H1 (cell line): ENCODE measurements around the gene PXDN. TPM values are rescaled to one million over a fixed set of nuclear protein-coding genes. Genes with fewer than 3 reads are reported as not detected.

ENCODE experiments used
- CTCF ChIA-PET: fragments of 300-600 bp; sonication (Branson Sonifier 250); formaldehyde crosslinking; loops from one replicate; lab custom pipeline; 2021; ENCODE audit not compliant: partially characterized antibody; lab: Charles Lee
- POLR2A ChIA-PET: fragments of 300-600 bp; sonication (Branson Sonifier 250); formaldehyde crosslinking; loops from one replicate; lab custom pipeline; 2021; ENCODE audit warnings: inconsistent platforms; ENCODE audit not compliant: partially characterized antibody; lab: Charles Lee
- DNase-seq, 2 experiments: peaks; one replicate each; pipeline versions ENCODE4 v3.0.0 to v3.0.0-alpha.2; 2010 to 2022; ENCODE audit warnings: low spot score in 2 of 2, low read depth in 1 of 2, mixed read lengths in 1 of 2
- FAIRE-seq: peaks from 2 replicates; lab custom pipeline; 2011; peaks lifted over from hg19 to GRCh38; lab: Jason Lieb, UNC
- H2AFZ ChIP-seq: 2 replicates; pipeline ENCODE4 v1.8.1; 2012; ENCODE audit warnings: low read length, inconsistent platforms
- H2AK5ac ChIP-seq: 2 replicates; pipeline ENCODE4 v1.6.1; 2013; ENCODE audit warnings: low read depth, low read length
- H2BK120ac ChIP-seq: replicated peaks from 2 replicates; pipeline ENCODE3; 2013; ENCODE audit warnings: low read depth, low read length, inconsistent platforms
- H2BK12ac ChIP-seq: 2 replicates; pipeline ENCODE4 v1.6.1; 2013; ENCODE audit warnings: low read depth, low read length
- H2BK15ac ChIP-seq: 2 replicates; pipeline ENCODE4 v1.6.1; 2013; ENCODE audit warnings: low read length
- H2BK20ac ChIP-seq: 2 replicates; pipeline ENCODE4 v1.6.1; 2013; ENCODE audit warnings: low read length
- H2BK5ac ChIP-seq: 2 replicates; pipeline ENCODE4 v1.6.1; 2013; ENCODE audit warnings: low read depth, low read length
- H3K14ac ChIP-seq: 2 replicates; pipeline ENCODE4 v1.6.1; 2013; ENCODE audit warnings: inconsistent platforms; ENCODE audit not compliant: insufficient read length
- H3K18ac ChIP-seq: 2 replicates; pipeline ENCODE4 v1.6.1; 2013; ENCODE audit warnings: low read length; ENCODE audit errors: extremely low read depth
- H3K23ac ChIP-seq: 2 replicates; pipeline ENCODE4 v1.6.1; 2013; ENCODE audit warnings: inconsistent platforms; ENCODE audit not compliant: insufficient read length
- H3K23me2 ChIP-seq: 2 replicates; pipeline ENCODE4 v1.6.1; 2013; ENCODE audit warnings: low read depth, low read length
- H3K27ac ChIP-seq: 2 replicates; pipeline ENCODE4 v1.6.1; 2011; ENCODE audit warnings: low read depth, low read length, inconsistent platforms
- H3K27me3 ChIP-seq, 4 experiments: replicated peaks in 1 of 4; 1 replicate in 1 of 4; 2 replicates in 3 of 4; pipeline versions ENCODE4 v1.6.1 to v1.8.1; 2011 to 2013; ENCODE audit warnings: low read length in 3 of 4, mild to moderate bottlenecking in 3 of 4, inconsistent platforms in 2 of 4, mixed read lengths in 2 of 4, moderate library complexity in 1 of 4; ENCODE audit not compliant: control insufficient read depth in 3 of 4, insufficient read depth in 3 of 4; ENCODE audit errors: extremely low read depth in 1 of 4
- H3K36me3 ChIP-seq, 4 experiments: 2 replicates each; pipeline versions ENCODE4 v1.6.1 to v1.8.1; 2011 to 2013; ENCODE audit warnings: mild to moderate bottlenecking in 4 of 4, low read length in 3 of 4, moderate library complexity in 2 of 4, control low read depth in 1 of 4, inconsistent platforms in 1 of 4; ENCODE audit not compliant: insufficient read depth in 4 of 4, control insufficient read depth in 2 of 4
- H3K4ac ChIP-seq: replicated peaks from 2 replicates; pipeline ENCODE3; 2013; ENCODE audit warnings: low read length, low read depth, mixed read lengths, inconsistent platforms; ENCODE audit not compliant: insufficient read length
- H3K4me1 ChIP-seq, 4 experiments: replicated peaks in 1 of 4; 1 replicate in 1 of 4; 2 replicates in 3 of 4; pipeline versions ENCODE4 v1.6.1 to v1.8.1; 2011 to 2013; ENCODE audit warnings: low read length in 3 of 4, inconsistent platforms in 2 of 4, mixed read lengths in 1 of 4; ENCODE audit not compliant: insufficient read depth in 4 of 4, control insufficient read depth in 3 of 4
- H3K4me2 ChIP-seq, 2 experiments: 2 replicates each; pipeline versions ENCODE4 v1.6.1 to v1.8.1; 2011 to 2013; ENCODE audit warnings: low read depth in 2 of 2, low read length in 2 of 2, control low read depth in 1 of 2, inconsistent platforms in 1 of 2, mild to moderate bottlenecking in 1 of 2; ENCODE audit not compliant: insufficient read depth in 1 of 2
- H3K4me3 ChIP-seq, 4 experiments: fragments of 200-600, 300-600 bp in 1 of 4; sonication (generic), shearing (Covaris generic), sonication (Bioruptor Twin) in 1 of 4; 2 replicates each; pipeline versions ENCODE4 v1.5.1 to v1.8.1; 2011 to 2016; ENCODE audit warnings: low read length in 4 of 4, low read depth in 3 of 4, control low read depth in 2 of 4, inconsistent platforms in 2 of 4, mild to moderate bottlenecking in 2 of 4, mixed read lengths in 1 of 4, moderate library complexity in 1 of 4; ENCODE audit not compliant: insufficient read depth in 2 of 4; ENCODE audit errors: extremely low read depth in 1 of 4
- H3K56ac ChIP-seq: replicated peaks from 2 replicates; pipeline ENCODE3; 2013; ENCODE audit warnings: low read depth, mild to moderate bottlenecking, mixed read lengths, low read length, inconsistent platforms; ENCODE audit not compliant: insufficient read length
- H3K79me1 ChIP-seq: 2 replicates; pipeline ENCODE4 v1.6.1; 2013; ENCODE audit warnings: low read depth, low read length, control low read depth
- H3K79me2 ChIP-seq, 2 experiments: 2 replicates each; pipeline versions ENCODE4 v1.6.1 to v1.8.1; 2012 to 2013; ENCODE audit warnings: low read length in 2 of 2, mild to moderate bottlenecking in 2 of 2, inconsistent platforms in 1 of 2; ENCODE audit not compliant: insufficient read depth in 2 of 2, control insufficient read depth in 1 of 2
- H3K9ac ChIP-seq, 4 experiments: replicated peaks in 1 of 4; 1 replicate in 1 of 4; 2 replicates in 3 of 4; pipeline versions ENCODE4 v1.6.1 to v1.8.1; 2011 to 2013; ENCODE audit warnings: low read depth in 3 of 4, low read length in 3 of 4, control low read depth in 2 of 4, mild to moderate bottlenecking in 2 of 4, moderate library complexity in 2 of 4, inconsistent platforms in 1 of 4; ENCODE audit errors: extremely low read depth in 1 of 4
- H3K9me3 ChIP-seq, 2 experiments: 2 replicates each; pipeline versions ENCODE4 v1.6.1 to v1.8.1; 2012 to 2013; ENCODE audit warnings: mild to moderate bottlenecking in 2 of 2, moderate library complexity in 2 of 2, control low read depth in 1 of 2, inconsistent platforms in 1 of 2, low read depth in 1 of 2, low read length in 1 of 2, mixed read lengths in 1 of 2; ENCODE audit not compliant: insufficient read depth in 2 of 2
- H4K20me1 ChIP-seq, 2 experiments: replicated peaks in 1 of 2; 2 replicates each; pipeline versions ENCODE3 to v1.8.1; 2011 to 2013; ENCODE audit warnings: inconsistent platforms in 2 of 2, low read length in 2 of 2, mild to moderate bottlenecking in 1 of 2; ENCODE audit not compliant: insufficient read depth in 2 of 2, control insufficient read depth in 1 of 2
- H4K5ac ChIP-seq: 2 replicates; pipeline ENCODE4 v1.6.1; 2013; ENCODE audit warnings: low read length, low read depth, mixed read lengths, inconsistent platforms; ENCODE audit not compliant: insufficient read length
- H4K8ac ChIP-seq: 2 replicates; pipeline ENCODE4 v1.8.0; 2013; ENCODE audit warnings: mild to moderate bottlenecking, moderate library complexity, low read length, inconsistent platforms; ENCODE audit not compliant: insufficient read depth; ENCODE audit errors: extremely low read depth
- H4K91ac ChIP-seq: replicated peaks from 2 replicates; pipeline ENCODE3; 2013; ENCODE audit warnings: low read length, mixed read lengths, inconsistent platforms; ENCODE audit not compliant: insufficient read length
- CBX5 ChIP-seq: fragments of 300-800, 300-1000 bp; sonication (generic); IDR thresholded peaks from 2 replicates; pipeline ENCODE4 v1.7.1; 2016; ENCODE audit warnings: antibody characterized with exemption, low read length, low read depth
- CHD1 ChIP-seq: IDR thresholded peaks from 2 replicates; pipeline ENCODE4 v1.6.1; 2012; ENCODE audit warnings: low read depth, low read length, improper control_type of control experiment
- EGR1 ChIP-seq: IDR thresholded peaks from 2 replicates; pipeline ENCODE4 v1.6.1; 2011; ENCODE audit warnings: low read depth, low read length, borderline replicate concordance
- EP300 ChIP-seq, 2 experiments: IDR thresholded peaks; 1 replicate in 1 of 2; 2 replicates in 1 of 2; pipeline ENCODE4 v1.6.1; 2011 to 2012; ENCODE audit warnings: low read depth in 2 of 2, low read length in 2 of 2, mild to moderate bottlenecking in 2 of 2, borderline replicate concordance in 1 of 2, inconsistent platforms in 1 of 2, moderate library complexity in 1 of 2
- RAD21 ChIP-seq, 2 experiments: IDR thresholded peaks in 1 of 2; conservative IDR thresholded peaks in 1 of 2; 2 replicates each; pipeline ENCODE4 v1.6.1; 2011; ENCODE audit warnings: low read depth in 2 of 2, low read length in 2 of 2, improper control_type of control experiment in 1 of 2, inconsistent platforms in 1 of 2, mild to moderate bottlenecking in 1 of 2, moderate library complexity in 1 of 2
- USF2 ChIP-seq: IDR thresholded peaks from 2 replicates; pipeline ENCODE4 v1.6.1; 2011; ENCODE audit warnings: low read length, improper control_type of control experiment
- WGBS, 2 experiments: shearing (Covaris generic) in 1 of 2; methylation state at CpG; one replicate each; pipeline versions ENCODE4 v1.1.6 to v1.1.7; 2013 to 2015; ENCODE audit warnings: low lambda C conversion rate in 2 of 2, mixed read lengths in 2 of 2, inconsistent platforms in 1 of 2, low coverage in 1 of 2, missing lambda C conversion rate in 1 of 2; ENCODE audit not compliant: insufficient replicate concordance in 2 of 2, insufficient coverage in 1 of 2, insufficient read length in 1 of 2; ENCODE audit errors: extremely low coverage in 1 of 2, missing lambda C conversion rate in 1 of 2; 5-methylcytosine and 5-hydroxymethylcytosine counted together
- polyA plus RNA-seq, 7 experiments: library from polyadenylated mRNA; depleted of rRNA in 3 of 7; stranded (reverse) in 5 of 7; unstranded in 2 of 7; fragments of >200 nt in 5 of 7; fragments of 200-250 nt in 2 of 7; gene quantifications; 1 replicate in 5 of 7; 2 replicates in 1 of 7; 4 replicates in 1 of 7; pipeline versions ENCODE4 v1.2.1 to v1.2.3, GENCODE V29; 2011 to 2013; ENCODE audit warnings: missing spikeins in 2 of 7, mixed read lengths in 2 of 7
- total RNA-seq: library from RNA; stranded (reverse); fragmentation: NEBNext Ultra II Directional; extraction: Animal tissue kit (Norgen Biotek cat#: 25700); gene quantifications from 2 replicates; pipeline ENCODE4 v1.2.1, GENCODE V29; 2021

Gene PXDN
- total and polyA plus RNA-seq, 2 of the 8 experiments (the other 6 are each of a cell fraction or from before 2014, with no cell fraction given): 104 to 141 TPM

GRCh38 chr2:1639086-1639858, 105.0 kb downstream of the PXDN start:
- Histone ChIP-seq H2BK15ac (no peak overlapping the region), H3K4ac (no peak overlapping the region), H3K27ac (no peak overlapping the region), H3K4me1 (peaks cover 0 to 2% (median 0%) of the 10 kb centered on the region in 4 experiments; a peak in 1 of 7 replicates), H2BK120ac (no peak overlapping the region), H4K8ac (no peak overlapping the region), H3K36me3 (peaks cover 6 to 35% (median 20%) of the 10 kb centered on the region in 4 experiments), H4K20me1 (peaks cover 0 to 6% of the 10 kb centered on the region in 2 experiments), H3K9me3 (no peaks in the 10 kb centered on the region), H3K56ac (no peak overlapping the region), H2AK5ac (no peak overlapping the region), H3K79me2 (no peaks in the 10 kb centered on the region), H3K4me2 (no peak overlapping the region), H2BK12ac (no peak overlapping the region), H4K5ac (no peak overlapping the region), H3K14ac (no peak overlapping the region), H2AFZ (no peak overlapping the region), H3K4me3 (no peak overlapping the region), H3K18ac (no peak overlapping the region), H3K9ac (no peak overlapping the region), H2BK5ac (no peak overlapping the region; the same call in 1 of the 2 replicates), H3K27me3 (no peaks in the 10 kb centered on the region), H3K79me1 (no peaks in the 10 kb centered on the region; the same call in 1 of the 2 replicates), H3K23me2 (no peaks in the 10 kb centered on the region), H4K91ac (no peak overlapping the region), H3K23ac (no peak overlapping the region), H2BK20ac (no peak overlapping the region)
- TF ChIP-seq EGR1 (no peak), EP300 (IDR thresholded peaks at IDR 0.05; ENCODE audit: borderline replicate concordance in 1 of 2, low read depth in 2 of 2, low read length in 2 of 2) (no peak), CHD1 (no peak), CBX5 (no peak), USF2 (no peak), RAD21 (IDR thresholded peaks at IDR 0.05 in 1 of 2, conservative IDR thresholded peaks at IDR 0.05 in 1 of 2; ENCODE audit: low read depth in 2 of 2, low read length in 2 of 2) (no peak)
- CTCF ChIA-PET: no interaction called here
- POLR2A ChIA-PET: interaction anchor here (0.8 to 4.4 kb wide), 3 partner anchors 9 to 14 kb away, joined by 4 to 29 read pairs (median 4); no protein-coding TSS in a partner anchor
- WGBS, 2 experiments: 87% methylated on average over 25 of the region's 25 CpGs; no CpG with 5 or more reads in 1 of the 2 experiments
- DNase-seq (no peak), FAIRE-seq (no peak)
